Measurements from ENCODE around the gene NETO2. TPM values are rescaled to one million over a fixed set of nuclear protein-coding genes. Genes with fewer than 3 reads are reported as not detected.
A peak's percentile ranks its signal among the peaks of the same experiment; 100 is the strongest.
"Not testable (repeated sequence)": the region's sequence is repeated elsewhere in the genome, so short reads cannot be mapped to it uniquely, and the experiment has no call there.

Gene NETO2
- total RNA-seq, 1 experiment from 2014 or later, result 28.6 TPM

- Histone ChIP-seq H3K23ac (ENCODE audit: insufficient read length, low read depth, low read length) (no peak overlapping the region), H2BK120ac (ENCODE audit: low read depth, low read length, poor library complexity, severe bottlenecking) (no peak overlapping the region), H3K18ac (ENCODE audit: insufficient read length, low read depth, low read length) (no peak overlapping the region), H3K79me1 (ENCODE audit: insufficient read depth, low read depth, low read length, poor library complexity, severe bottlenecking) (no peaks in the 10 kb centered on the region), H4K8ac (replicated peaks; ENCODE audit: insufficient read length, low read depth, low read length) (no peak overlapping the region), H3K27me3 (ENCODE audit: insufficient read depth, low read length) (no peaks in the 10 kb centered on the region), H3K23me2 (ENCODE audit: insufficient read length, low read depth, low read length, poor library complexity, severe bottlenecking) (no peaks in the 10 kb centered on the region), H3K4me2 (ENCODE audit: insufficient read depth, insufficient read length, low read length) (no peak overlapping the region), H3T11ph (ENCODE audit: low read length) (no peak overlapping the region), H4K20me1 (ENCODE audit: control insufficient read depth, insufficient read depth, insufficient read length) (no peaks in the 10 kb centered on the region), H2BK20ac (ENCODE audit: low read depth, low read length, poor library complexity, severe bottlenecking) (no peak overlapping the region), H3K14ac (ENCODE audit: insufficient read depth, low read length) (no peak overlapping the region), H2AFZ (ENCODE audit: low read length) (no peak overlapping the region), H2BK12ac (ENCODE audit: insufficient read length, low read depth, low read length) (no peak overlapping the region), H3K9me3 (ENCODE audit: control insufficient read depth, low read depth, low read length) (no peaks in the 10 kb centered on the region), H2BK15ac (ENCODE audit: low read depth, low read length) (no peak overlapping the region), H2BK5ac (ENCODE audit: insufficient read length, low read length) (no peak overlapping the region), H3K56ac (ENCODE audit: insufficient read length, low read depth, low read length) (no peak overlapping the region), H4K91ac (ENCODE audit: insufficient read length, low read depth, low read length) (no peak overlapping the region), H3K4ac (ENCODE audit: low read depth, low read length) (no peak overlapping the region), H3K27ac (ENCODE audit: insufficient read length, low read depth, low read length) (no peak overlapping the region), H3K4me1 (ENCODE audit: insufficient read depth, low read length) (no peaks in the 10 kb centered on the region), H3K79me2 (ENCODE audit: insufficient read depth, low read length) (no peaks in the 10 kb centered on the region), H3K9ac (ENCODE audit: extremely low read depth, insufficient read length, low read length) (no peak overlapping the region), H2AK5ac (ENCODE audit: insufficient read length, low read length) (no peak overlapping the region), H4K5ac (ENCODE audit: insufficient read length, low read depth, low read length) (no peak overlapping the region)
- H3K27me3 Mint-ChIP-seq (ENCODE audit: low read depth), result no peaks in the 10 kb centered on the region
- no peaks in the 10 kb centered on the region for H3K4me1 Mint-ChIP-seq
- DNase-seq, result no peak
- no CpG with 5 or more reads among the region's 5 CpGs for WGBS (ENCODE audit: extremely low coverage, insufficient read length, low lambda C conversion rate)
- H3K36me3 Mint-ChIP-seq (ENCODE audit: insufficient read depth in 1 of 3, low read depth in 3 of 3), result peaks cover 0 to 18% (median 1%) of the 10 kb centered on the region in 3 experiments; a peak in 4 of 7 replicates
- no peaks in the 10 kb centered on the region for H3K9me3 Mint-ChIP-seq
- H3K4me3 Mint-ChIP-seq, result no peak overlapping the region
- no peak overlapping the region for H3K27ac Mint-ChIP-seq
- no peak for TF ChIP-seq CTCF (conservative IDR thresholded peaks at IDR 0.05)
These were observed 34.4 kb downstream of the NETO2 start for GRCh38 chr16:47109361-47109760.

GRCh38 chr16:47102921-47103320 is 40.8 kb downstream of the NETO2 start:
- not testable (repeated sequence) for H3T11ph ChIP-seq (ENCODE audit: low read length); H3K27ac Mint-ChIP-seq; H3K4me1 ChIP-seq (ENCODE audit: insufficient read depth, low read length); H3K79me1 ChIP-seq (ENCODE audit: insufficient read depth, low read depth, low read length, poor library complexity, severe bottlenecking); DNase-seq; H3K4me2 ChIP-seq (ENCODE audit: insufficient read depth, insufficient read length, low read length); H3K23me2 ChIP-seq (ENCODE audit: insufficient read length, low read depth, low read length, poor library complexity, severe bottlenecking); H3K4me1 Mint-ChIP-seq; H3K9me3 ChIP-seq (ENCODE audit: control insufficient read depth, low read depth, low read length); H2BK120ac ChIP-seq (ENCODE audit: low read depth, low read length, poor library complexity, severe bottlenecking); H3K79me2 ChIP-seq (ENCODE audit: insufficient read depth, low read length); H3K18ac ChIP-seq (ENCODE audit: insufficient read length, low read depth, low read length); H4K8ac ChIP-seq (replicated peaks; ENCODE audit: insufficient read length, low read depth, low read length); H3K14ac ChIP-seq (ENCODE audit: insufficient read depth, low read length); H3K27me3 ChIP-seq (ENCODE audit: insufficient read depth, low read length); H3K27me3 Mint-ChIP-seq (ENCODE audit: low read depth); H3K9ac ChIP-seq (ENCODE audit: extremely low read depth, insufficient read length, low read length); H3K9me3 Mint-ChIP-seq; H4K20me1 ChIP-seq (ENCODE audit: control insufficient read depth, insufficient read depth, insufficient read length); H4K5ac ChIP-seq (ENCODE audit: insufficient read length, low read depth, low read length); H2BK15ac ChIP-seq (ENCODE audit: low read depth, low read length); H2AK5ac ChIP-seq (ENCODE audit: insufficient read length, low read length); H2BK12ac ChIP-seq (ENCODE audit: insufficient read length, low read depth, low read length); H3K23ac ChIP-seq (ENCODE audit: insufficient read length, low read depth, low read length); H2BK5ac ChIP-seq (ENCODE audit: insufficient read length, low read length); H4K91ac ChIP-seq (ENCODE audit: insufficient read length, low read depth, low read length); H2BK20ac ChIP-seq (ENCODE audit: low read depth, low read length, poor library complexity, severe bottlenecking); H3K56ac ChIP-seq (ENCODE audit: insufficient read length, low read depth, low read length); H2AFZ ChIP-seq (ENCODE audit: low read length); H3K4ac ChIP-seq (ENCODE audit: low read depth, low read length); H3K27ac ChIP-seq (ENCODE audit: insufficient read length, low read depth, low read length)
- Mint-ChIP-seq H3K4me3 (0 out of 5 replicates have a peak overlapping the region, but pooled peaks of 1 of the 2 experiments have one; percentile 33), H3K36me3 (ENCODE audit: insufficient read depth in 1 of 3, low read depth in 3 of 3) (peaks cover 9 to 30% (median 14%) of the 10 kb centered on the region in 3 experiments; a peak in 6 of 7 replicates)
- WGBS (ENCODE audit: extremely low coverage, insufficient read length, low lambda C conversion rate), result no CpG with 5 or more reads among the region's 4 CpGs

All from H9 (cell line).